GM12891 (cell line): ENCODE data around the gene C10orf67.

Source experiments
- PAX5 ChIP-seq: IDR thresholded peaks from 2 replicates; pipeline ENCODE4 v1.6.1; 2011; ENCODE audit warnings: low read length, moderate library complexity, mild to moderate bottlenecking; ENCODE audit not compliant: insufficient read depth, severe bottlenecking
- POLR2A ChIP-seq: IDR thresholded peaks from 2 replicates; pipeline ENCODE4 v1.6.1; 2011; ENCODE audit warnings: low read depth, low read length, control low read depth
- POLR2AphosphoS5 ChIP-seq: IDR thresholded peaks from 2 replicates; pipeline ENCODE4 v1.6.1; 2011; ENCODE audit warnings: low read depth, low read length, control low read depth
- POU2F2 ChIP-seq: IDR thresholded peaks from 2 replicates; pipeline ENCODE4 v1.6.1; 2011; ENCODE audit warnings: low read depth, mild to moderate bottlenecking, control low read depth, low read length, moderate library complexity
- SPI1 ChIP-seq: IDR thresholded peaks from 2 replicates; pipeline ENCODE4 v1.6.1; 2011; ENCODE audit warnings: low read depth, low read length, control low read depth
- TAF1 ChIP-seq: IDR thresholded peaks from 2 replicates; pipeline ENCODE4 v1.6.1; 2011; ENCODE audit warnings: low read depth, low read length, control low read depth

- TF ChIP-seq POLR2A = no peak
- TF ChIP-seq POLR2AphosphoS5 = no peak
- TF ChIP-seq TAF1 = no peak
- no peak for TF ChIP-seq POU2F2
- TF ChIP-seq SPI1 = no peak
- TF ChIP-seq PAX5 = no peak
These were observed 10.2 kb upstream of the C10orf67 start for GRCh38 chr10:23354630-23355279.
